Bronchial epithelial cell (primary cell): Measurements from ENCODE around the gene TRIM69. TPM values are rescaled to one million over a fixed set of nuclear protein-coding genes. Genes with fewer than 3 reads are reported as not detected.
"Not testable (repeated sequence)": the region's sequence is repeated elsewhere in the genome, so short reads cannot be mapped to it uniquely, and the experiment has no call there.

Experiments
- DNase-seq: peaks from one replicate; pipeline ENCODE4 v3.0.0-alpha.2; 2010; ENCODE audit warnings: low read depth
- FAIRE-seq: peaks from 2 replicates; lab custom pipeline; 2011; peaks lifted over from hg19 to GRCh38; lab: Jason Lieb, UNC
- H3K27me3 ChIP-seq: 2 replicates; pipeline ENCODE4 v1.5.1; 2011; ENCODE audit warnings: low read length; ENCODE audit not compliant: control insufficient read depth, insufficient read depth
- H3K36me3 ChIP-seq: 2 replicates; pipeline ENCODE4 v1.5.1; 2011; ENCODE audit warnings: low read length; ENCODE audit not compliant: control insufficient read depth, insufficient read depth
- H3K4me3 ChIP-seq: 2 replicates; pipeline ENCODE4 v1.5.1; 2011; ENCODE audit warnings: mild to moderate bottlenecking, low read depth, low read length, control low read depth
- CTCF ChIP-seq: IDR thresholded peaks from 2 replicates; pipeline ENCODE4 v1.5.1; 2011; ENCODE audit warnings: mild to moderate bottlenecking, moderate library complexity, low read length, control low read depth, inconsistent platforms; ENCODE audit not compliant: insufficient read depth, severe bottlenecking
- total RNA-seq: library from RNA; depleted of rRNA; stranded (reverse); fragments of >200 nt; gene quantifications from 2 replicates; pipeline ENCODE4 v1.2.1, GENCODE V29; 2014

TRIM69 gene
- total RNA-seq, 1 donor from 2014 or later: 7.1 TPM

- TF ChIP-seq CTCF: no peak
- no peak overlapping the region for H3K4me3 ChIP-seq
- no peaks in the 10 kb centered on the region for H3K27me3 ChIP-seq
- no peaks in the 10 kb centered on the region for H3K36me3 ChIP-seq
- no peak for FAIRE-seq
- DNase-seq: peak; percentile 89
These were observed 9.5 kb upstream of the TRIM69 start for GRCh38 chr15:44726568-44727484.

- H3K36me3 ChIP-seq: no peaks in the 10 kb centered on the region
- FAIRE-seq (no peak), DNase-seq (peak; percentile 72)
- TF ChIP-seq CTCF: no peak
- no peak overlapping the region for H3K4me3 ChIP-seq
- no peaks in the 10 kb centered on the region for H3K27me3 ChIP-seq
These were observed 8.7 kb upstream of the TRIM69 start for GRCh38 chr15:44727485-44728231.

GRCh38 chr15:44728232-44728575 is 8.1 kb upstream of the TRIM69 start:
- H3K4me3 ChIP-seq: peak overlapping the region; percentile 57
- FAIRE-seq: not testable (repeated sequence)

DNA sequence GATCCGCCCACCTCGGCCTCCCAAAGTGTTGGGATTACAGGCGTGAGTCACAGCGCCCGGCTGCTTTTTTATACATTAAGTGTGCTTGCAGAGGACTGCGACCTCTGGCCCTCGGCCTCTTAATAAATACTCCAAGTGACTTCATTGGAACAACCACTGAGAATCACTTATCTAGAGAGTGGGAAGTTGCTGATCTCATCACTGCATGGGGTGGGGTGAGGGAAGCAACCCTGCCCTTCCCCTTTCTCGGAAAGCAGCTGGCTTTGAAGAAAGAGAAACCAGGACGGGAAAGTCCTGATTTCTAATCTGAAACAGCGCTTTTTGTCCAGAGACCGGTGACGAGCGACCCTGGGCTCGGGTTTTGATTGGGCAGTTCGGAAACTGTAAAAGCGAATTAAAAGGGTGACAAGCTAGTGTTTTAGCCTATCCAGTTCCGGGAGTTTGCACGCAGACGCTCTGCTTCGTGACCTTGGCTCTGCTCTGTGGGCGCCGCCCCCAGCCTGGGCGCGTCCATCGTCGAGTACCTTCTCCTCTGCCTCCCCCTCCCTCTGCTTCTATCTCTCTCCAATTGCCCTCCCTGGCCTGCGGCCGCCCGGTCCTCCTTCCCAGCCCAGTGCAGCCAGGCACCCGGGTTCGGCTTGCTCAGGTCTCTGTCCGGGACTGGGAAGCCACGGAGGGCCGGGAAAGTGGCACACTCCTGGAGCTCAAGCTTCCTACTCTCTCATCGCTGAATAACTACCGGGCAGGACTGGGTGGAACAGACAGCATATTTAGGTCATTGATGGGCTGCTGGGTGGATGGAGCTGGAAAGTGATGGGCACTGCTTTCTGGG is 7.5 kb upstream of the TRIM69 start:
- no peaks in the 10 kb centered on the region for H3K27me3 ChIP-seq
- FAIRE-seq (no peak), DNase-seq (peak; percentile 96)
- TF ChIP-seq CTCF: no peak
- peak overlapping the region; percentile 57 for H3K4me3 ChIP-seq
- no peaks in the 10 kb centered on the region for H3K36me3 ChIP-seq

More at GRCh38 chr15:44728232-44728575, 8.1 kb upstream of the TRIM69 start:
- H3K36me3 ChIP-seq, H3K27me3 ChIP-seq, DNase-seq: not testable (repeated sequence)

GRCh38 chr15:44729408-44730127 is 6.8 kb upstream of the TRIM69 start:
- DNase-seq: no peak
- Histone ChIP-seq H3K27me3 (no peaks in the 10 kb centered on the region), H3K4me3 (peak overlapping the region; percentile 57), H3K36me3 (no peaks in the 10 kb centered on the region)
- no peak for FAIRE-seq
- TF ChIP-seq CTCF: no peak
